ENCODE data around the gene TBC1D22A.
"Not testable (repeated sequence)": the region's sequence is repeated elsewhere in the genome, so short reads cannot be mapped to it uniquely, and the experiment has no call there.

Gene TBC1D22A

GRCh38 chr22:46977656-46978343 is 215.3 kb downstream of the TBC1D22A start:
- Histone ChIP-seq H4K20me1 (ENCODE audit: insufficient read depth, low read length) (peaks cover 81% of the 10 kb centered on the region), H3K27ac (ENCODE audit: low read length) (no peak overlapping the region), H3K4me2 (ENCODE audit: low read length) (no peak overlapping the region), H3K36me3 (replicated peaks; ENCODE audit: low read depth, low read length) (peaks cover 77% of the 10 kb centered on the region), H3K79me2 (ENCODE audit: low read length) (no peaks in the 10 kb centered on the region; the same call in 1 of the 2 replicates), H3K9ac (ENCODE audit: low read length) (no peak overlapping the region), H2AFZ (ENCODE audit: low read depth, low read length) (no peak overlapping the region), H3K27me3 (ENCODE audit: low read depth, low read length) (no peaks in the 10 kb centered on the region), H3K4me3 (ENCODE audit: low read length) (no peak overlapping the region), H3K9me3 (ENCODE audit: insufficient read depth, low read length) (no peaks in the 10 kb centered on the region), H3K4me1 (ENCODE audit: low read length) (no peaks in the 10 kb centered on the region)
- TF ChIP-seq EZH2phosphoT487 (IDR thresholded peaks at IDR 0.05; ENCODE audit: low read depth) (no peak), CTCF (IDR thresholded peaks at IDR 0.05; ENCODE audit: low read depth, low read length) (no peak)

GRCh38 chr22:46978668-46979067 is 216.2 kb downstream of the TBC1D22A start:
- H2AFZ ChIP-seq (ENCODE audit: low read depth, low read length); H3K4me2 ChIP-seq (ENCODE audit: low read length); H3K9ac ChIP-seq (ENCODE audit: low read length); H3K79me2 ChIP-seq (ENCODE audit: low read length); H3K27ac ChIP-seq (ENCODE audit: low read length); H3K4me3 ChIP-seq (ENCODE audit: low read length); H3K9me3 ChIP-seq (ENCODE audit: insufficient read depth, low read length); H3K4me1 ChIP-seq (ENCODE audit: low read length); H3K27me3 ChIP-seq (ENCODE audit: low read depth, low read length): not testable (repeated sequence)
- H4K20me1 ChIP-seq (ENCODE audit: insufficient read depth, low read length): peaks cover 79% of the 10 kb centered on the region
- H3K36me3 ChIP-seq (replicated peaks; ENCODE audit: low read depth, low read length): peaks cover 72% of the 10 kb centered on the region

- Histone ChIP-seq H3K9ac (ENCODE audit: low read length) (no peak overlapping the region), H3K4me2 (ENCODE audit: low read length) (no peak overlapping the region), H3K4me1 (ENCODE audit: low read length) (no peaks in the 10 kb centered on the region), H3K27me3 (ENCODE audit: low read depth, low read length) (no peaks in the 10 kb centered on the region), H3K27ac (ENCODE audit: low read length) (no peak overlapping the region), H4K20me1 (ENCODE audit: insufficient read depth, low read length) (peaks cover 76% of the 10 kb centered on the region), H2AFZ (ENCODE audit: low read depth, low read length) (no peak overlapping the region), H3K79me2 (ENCODE audit: low read length) (peaks cover under 1% of the 10 kb centered on the region; the same call in 1 of the 2 replicates), H3K36me3 (replicated peaks; ENCODE audit: low read depth, low read length) (peaks cover 67% of the 10 kb centered on the region), H3K4me3 (ENCODE audit: low read length) (no peak overlapping the region), H3K9me3 (ENCODE audit: insufficient read depth, low read length) (no peaks in the 10 kb centered on the region)
- TF ChIP-seq CTCF (IDR thresholded peaks at IDR 0.05; ENCODE audit: low read depth, low read length) (no peak), EZH2phosphoT487 (IDR thresholded peaks at IDR 0.05; ENCODE audit: low read depth) (no peak)
These were observed 217.1 kb downstream of the TBC1D22A start for GRCh38 chr22:46979506-46979905.

GRCh38 chr22:46980392-46980791 is 217.9 kb downstream of the TBC1D22A start:
- Histone ChIP-seq H3K36me3 (replicated peaks; ENCODE audit: low read depth, low read length) (peaks cover 64% of the 10 kb centered on the region), H3K27me3 (ENCODE audit: low read depth, low read length) (no peaks in the 10 kb centered on the region)
- TF ChIP-seq CTCF (IDR thresholded peaks at IDR 0.05; ENCODE audit: low read depth, low read length) (no peak), EZH2phosphoT487 (IDR thresholded peaks at IDR 0.05; ENCODE audit: low read depth) (no peak)

More at GRCh38 chr22:46980392-46980791, 217.9 kb downstream of the TBC1D22A start:
- H3K9ac ChIP-seq (ENCODE audit: low read length): no peak overlapping the region
- H3K79me2 ChIP-seq (ENCODE audit: low read length): peaks cover 3% of the 10 kb centered on the region; the same call in 1 of the 2 replicates
- H3K4me3 ChIP-seq (ENCODE audit: low read length): no peak overlapping the region
- H3K27ac ChIP-seq (ENCODE audit: low read length): no peak overlapping the region
- H3K4me1 ChIP-seq (ENCODE audit: low read length): no peaks in the 10 kb centered on the region
- H3K4me2 ChIP-seq (ENCODE audit: low read length): no peak overlapping the region
- no peaks in the 10 kb centered on the region for H3K9me3 ChIP-seq (ENCODE audit: insufficient read depth, low read length)
- H4K20me1 ChIP-seq (ENCODE audit: insufficient read depth, low read length): peaks cover 76% of the 10 kb centered on the region
- no peak overlapping the region for H2AFZ ChIP-seq (ENCODE audit: low read depth, low read length)

All from OCI-LY3 (cell line).